MCF 10A (cell line): Measurements from ENCODE around the gene ZNF141. TPM values are rescaled to one million over a fixed set of nuclear protein-coding genes. Genes with fewer than 3 reads are reported as not detected.

ENCODE experiments used
- BruUV-seq: library from RNA; stranded (reverse); fragments of 400-500 nt; replicated peaks from 2 replicates; lab custom pipeline; 2021; lab: Mats Ljungman, UMichigan
- CTCF ChIA-PET: fragments of 300-600 bp; sonication (Branson Sonifier 250); formaldehyde crosslinking; extraction: SDS; loops from one replicate; lab custom pipeline; 2021; ENCODE audit warnings: antibody characterized with exemption, inconsistent platforms; lab: Yijun Ruan, JAX
- POLR2A ChIA-PET: fragments of 300-600, 350-650 bp; sonication (Branson Sonifier 250); formaldehyde crosslinking; extraction: SDS; loops from one replicate; lab custom pipeline; 2020; ENCODE audit warnings: antibody characterized with exemption, inconsistent platforms; lab: Yijun Ruan, JAX
- DNase-seq: peaks from one replicate; pipeline ENCODE4 v3.0.0-alpha.2; 2018; ENCODE audit not compliant: unreplicated experiment
- H3K27ac Mint-ChIP-seq: one replicate; pipeline ENCODE4 v1.8.0; 2022; ENCODE audit warnings: mild to moderate bottlenecking, low read depth, mixed read lengths; ENCODE audit not compliant: unreplicated experiment
- H3K27me3 Mint-ChIP-seq: one replicate; pipeline ENCODE4 v1.8.0; 2022; ENCODE audit warnings: mixed read lengths; ENCODE audit not compliant: insufficient read depth, unreplicated experiment
- H3K36me3 Mint-ChIP-seq: one replicate; pipeline ENCODE4 v1.8.0; 2022; ENCODE audit warnings: mild to moderate bottlenecking, moderate library complexity, mixed read lengths; ENCODE audit not compliant: insufficient read depth, unreplicated experiment
- H3K4me1 Mint-ChIP-seq: one replicate; pipeline ENCODE4 v1.8.0; 2022; ENCODE audit warnings: mixed read lengths; ENCODE audit not compliant: insufficient read depth, unreplicated experiment
- H3K4me3 Mint-ChIP-seq: one replicate; pipeline ENCODE4 v1.8.0; 2022; ENCODE audit warnings: mild to moderate bottlenecking, moderate library complexity, mixed read lengths; ENCODE audit not compliant: unreplicated experiment
- H3K9me3 Mint-ChIP-seq: one replicate; pipeline ENCODE4 v1.8.0; 2022; ENCODE audit warnings: mixed read lengths; ENCODE audit not compliant: unreplicated experiment
- intact Hi-C: fragments of 100-400 bp; cut with micrococcal nuclease; formaldehyde crosslinking; loops from 2 replicates; pipeline ENCODE4 v1.14.1; 2022
- total RNA-seq: library from RNA; stranded (reverse); gene quantifications from 2 replicates; pipeline ENCODE4 v1.2.3, GENCODE V29; 2022
- TF ChIP-seq, protein P1 (sequence below): fragments of 200-600 bp; IDR thresholded peaks from one replicate; pipeline ENCODE4 v1.8.0; 2022; ENCODE audit warnings: antibody characterized with exemption, mild to moderate bottlenecking; ENCODE audit not compliant: unreplicated experiment

Gene ZNF141
- total RNA-seq, 1 experiment from 2014 or later: 11.3 TPM

GRCh38 chr4:304969-305680, 32.5 kb upstream of the ZNF141 start, which contains the start of gene ZNF732:
ZNF732 (minus strand) TSS chr4:305474; CDS start chr4:305310, 164 bp downstream.
- no peaks in the 10 kb centered on the region for H3K36me3 Mint-ChIP-seq
- TF ChIP-seq, protein P1, sequence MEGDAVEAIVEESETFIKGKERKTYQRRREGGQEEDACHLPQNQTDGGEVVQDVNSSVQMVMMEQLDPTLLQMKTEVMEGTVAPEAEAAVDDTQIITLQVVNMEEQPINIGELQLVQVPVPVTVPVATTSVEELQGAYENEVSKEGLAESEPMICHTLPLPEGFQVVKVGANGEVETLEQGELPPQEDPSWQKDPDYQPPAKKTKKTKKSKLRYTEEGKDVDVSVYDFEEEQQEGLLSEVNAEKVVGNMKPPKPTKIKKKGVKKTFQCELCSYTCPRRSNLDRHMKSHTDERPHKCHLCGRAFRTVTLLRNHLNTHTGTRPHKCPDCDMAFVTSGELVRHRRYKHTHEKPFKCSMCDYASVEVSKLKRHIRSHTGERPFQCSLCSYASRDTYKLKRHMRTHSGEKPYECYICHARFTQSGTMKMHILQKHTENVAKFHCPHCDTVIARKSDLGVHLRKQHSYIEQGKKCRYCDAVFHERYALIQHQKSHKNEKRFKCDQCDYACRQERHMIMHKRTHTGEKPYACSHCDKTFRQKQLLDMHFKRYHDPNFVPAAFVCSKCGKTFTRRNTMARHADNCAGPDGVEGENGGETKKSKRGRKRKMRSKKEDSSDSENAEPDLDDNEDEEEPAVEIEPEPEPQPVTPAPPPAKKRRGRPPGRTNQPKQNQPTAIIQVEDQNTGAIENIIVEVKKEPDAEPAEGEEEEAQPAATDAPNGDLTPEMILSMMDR: no peak
- H3K4me3 Mint-ChIP-seq: peak within 1 kb of the TSS; percentile 81
- ChIA-PET CTCF (interaction anchor here (0.6 kb wide), 1 partner anchor 9 kb away, joined by 3 read pairs; no protein-coding TSS in a partner anchor), POLR2A (interaction anchor here (0.6 to 2.4 kb wide), 11 partner anchors 10 to 252 kb away, joined by 3 to 7 read pairs (median 3); partner anchors contain the start of genes ZNF141, ZNF595 and ZNF718)
- H3K27me3 Mint-ChIP-seq: no peaks in the 10 kb centered on the region
- intact Hi-C loops: no loop called here
- H3K27ac Mint-ChIP-seq: peak within 1 kb of the TSS; percentile 49
- TSS peak; percentile 28 for BruUV-seq
- peaks cover 21% of the 10 kb centered on the region for H3K9me3 Mint-ChIP-seq
- no peaks in the 10 kb centered on the region for H3K4me1 Mint-ChIP-seq
- DNase-seq: peak; percentile 89

DNA sequence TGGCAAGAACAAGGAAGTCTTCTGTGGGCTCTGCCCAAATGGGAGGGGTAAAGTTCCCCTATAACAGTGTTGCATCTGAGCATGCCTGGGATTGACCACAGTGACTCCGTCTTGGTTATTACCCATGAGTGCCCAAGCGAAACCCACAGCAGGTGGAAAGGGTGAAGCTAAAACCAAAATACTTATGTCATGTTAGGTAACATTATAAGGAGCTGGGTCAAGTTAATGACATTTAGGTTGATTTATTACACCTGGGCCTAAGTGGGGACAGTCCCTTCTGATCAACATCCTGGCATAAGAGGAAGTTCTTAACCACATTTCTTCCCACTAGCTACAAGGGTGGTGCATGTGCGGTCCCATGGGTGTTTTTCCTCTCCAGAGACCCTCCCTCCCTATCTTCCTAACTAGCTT, 31.1 kb upstream of the ZNF141 start:
- intact Hi-C loops: no loop called here
- no peaks in the 10 kb centered on the region for H3K36me3 Mint-ChIP-seq
- no peak overlapping the region for H3K4me3 Mint-ChIP-seq
- peaks cover 18% of the 10 kb centered on the region for H3K9me3 Mint-ChIP-seq
- DNase-seq: no peak
- H3K27me3 Mint-ChIP-seq: no peaks in the 10 kb centered on the region
- no peaks in the 10 kb centered on the region for H3K4me1 Mint-ChIP-seq
- H3K27ac Mint-ChIP-seq: no peak overlapping the region
- ChIA-PET CTCF (no interaction called here), POLR2A (interaction anchor here (1.3 kb wide), 1 partner anchor 253 kb away, joined by 3 read pairs; the partner anchor contains the start of gene ZNF595)
- BruUV-seq: no TSS peak
- TF ChIP-seq, protein P1: no peak

GRCh38 chr4:309807-310206, 27.8 kb upstream of the ZNF141 start:
- no peak overlapping the region for H3K27ac Mint-ChIP-seq
- peaks cover 11% of the 10 kb centered on the region for H3K9me3 Mint-ChIP-seq
- no peaks in the 10 kb centered on the region for H3K27me3 Mint-ChIP-seq
- no peaks in the 10 kb centered on the region for H3K4me1 Mint-ChIP-seq
- TF ChIP-seq, protein P1: no peak
- H3K4me3 Mint-ChIP-seq: no peak overlapping the region
- intact Hi-C loops: no loop called here
- ChIA-PET POLR2A (no interaction called here), CTCF (no interaction called here)
- no TSS peak for BruUV-seq
- no peak for DNase-seq
- H3K36me3 Mint-ChIP-seq: no peaks in the 10 kb centered on the region

GRCh38 chr4:314296-314903, 23.2 kb upstream of the ZNF141 start:
- no TSS peak for BruUV-seq
- TF ChIP-seq, protein P1: no peak
- H3K9me3 Mint-ChIP-seq: peaks cover 27% of the 10 kb centered on the region

More at GRCh38 chr4:314296-314903, 23.2 kb upstream of the ZNF141 start:
- no peaks in the 10 kb centered on the region for H3K4me1 Mint-ChIP-seq
- no peak for DNase-seq
- POLR2A ChIA-PET: no interaction called here
- H3K4me3 Mint-ChIP-seq: no peak overlapping the region
- no peaks in the 10 kb centered on the region for H3K27me3 Mint-ChIP-seq
- no peak overlapping the region for H3K27ac Mint-ChIP-seq
- CTCF ChIA-PET: interaction anchor here (0.7 kb wide), 1 partner anchor 9 kb away, joined by 3 read pairs; the partner anchor contains the start of gene ZNF732
- peaks cover 6% of the 10 kb centered on the region for H3K36me3 Mint-ChIP-seq
- intact Hi-C loops: no loop called here
